Camera-type eye (tissue), 1 donor: Measurements from ENCODE around the gene RBBP8. TPM values are rescaled to one million over a fixed set of nuclear protein-coding genes. Genes with fewer than 3 reads are reported as not detected.

Source experiments
- total RNA-seq: library from RNA; depleted of rRNA; stranded (reverse); fragments of >200 nt; gene quantifications from one replicate; pipeline ENCODE4 v1.2.3, GENCODE V29; 2014

RBBP8 gene
- 24.2 TPM for total RNA-seq

DNA sequence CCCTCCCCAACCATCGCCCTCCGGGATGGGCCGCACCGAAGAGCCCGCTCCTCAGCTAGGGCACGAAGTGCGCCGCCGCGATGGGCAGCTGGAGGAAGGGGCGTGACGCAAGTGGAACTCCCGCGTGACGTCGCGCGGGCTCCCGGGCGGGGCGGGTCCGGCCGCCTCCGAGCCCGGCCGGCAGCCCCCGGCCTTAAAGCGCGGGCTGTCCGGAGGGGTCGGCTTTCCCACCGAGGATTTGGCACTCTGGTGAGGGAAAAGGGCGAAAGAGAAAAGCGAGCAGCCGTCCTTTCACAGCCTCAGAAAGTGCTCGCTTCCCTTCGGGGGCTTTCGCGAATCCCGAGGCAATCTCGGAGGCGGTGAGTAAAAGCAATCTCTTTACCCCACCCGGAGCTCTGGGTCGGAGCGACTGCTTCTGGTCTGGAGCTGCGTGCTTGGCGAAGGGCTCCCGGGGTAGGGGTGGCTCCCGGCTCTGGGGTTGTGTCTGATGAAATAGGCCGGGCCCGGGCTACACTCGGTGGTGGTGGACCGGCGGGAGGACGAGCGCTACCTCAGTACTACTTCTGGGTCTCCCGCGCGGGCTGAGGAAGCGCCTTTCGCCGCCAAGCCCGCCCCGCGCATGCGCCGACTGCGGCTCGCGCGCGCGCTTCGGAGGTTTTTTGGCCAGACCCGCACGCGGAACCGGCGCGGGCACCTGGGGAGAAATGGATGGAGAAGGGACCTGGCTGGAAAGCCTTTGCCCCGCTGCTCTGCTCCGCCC is at the start of gene RBBP8:
Gene RBBP8 (plus strand): TSS at position 123 of the 760 bp plus-strand sequence. CDS start 3,524 bp downstream, outside the sequence.

Other genes starting within 250 kb of the RBBP8 start
- 18.5 TPM for gene CABLES1, start 202.2 kb downstream of the RBBP8 start, total RNA-seq